Pons (tissue), 1 donor: Measurements from ENCODE around the gene CAPZB.

Source experiments
- DNase-seq: peaks from one replicate; pipeline ENCODE4 v3.0.0-alpha.2; 2016; ENCODE audit warnings: low spot score

The CAPZB gene

DNA sequence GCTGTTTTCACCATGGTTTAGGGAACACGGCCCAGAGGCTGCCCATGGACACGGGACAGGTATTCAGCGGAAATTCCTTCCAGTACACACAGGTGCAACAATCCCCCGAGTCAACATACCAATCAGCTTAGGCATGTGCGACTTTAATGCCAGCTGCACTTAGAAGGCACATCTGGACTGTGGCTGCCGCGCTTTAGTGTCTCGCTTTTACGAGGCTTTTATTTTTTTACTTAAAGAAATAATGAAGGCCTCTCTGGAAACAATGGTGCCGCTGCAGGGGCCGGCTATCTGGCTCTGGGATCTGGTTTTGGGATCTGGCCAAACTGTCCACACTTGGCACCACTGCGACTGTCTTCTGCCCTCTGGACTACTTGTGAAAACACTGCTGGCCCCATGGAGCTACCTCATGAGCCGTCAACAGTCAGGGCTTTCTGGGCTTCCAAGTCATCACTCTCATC is 117.7 kb downstream of the CAPZB start:
- DNase-seq = no peak

DNA sequence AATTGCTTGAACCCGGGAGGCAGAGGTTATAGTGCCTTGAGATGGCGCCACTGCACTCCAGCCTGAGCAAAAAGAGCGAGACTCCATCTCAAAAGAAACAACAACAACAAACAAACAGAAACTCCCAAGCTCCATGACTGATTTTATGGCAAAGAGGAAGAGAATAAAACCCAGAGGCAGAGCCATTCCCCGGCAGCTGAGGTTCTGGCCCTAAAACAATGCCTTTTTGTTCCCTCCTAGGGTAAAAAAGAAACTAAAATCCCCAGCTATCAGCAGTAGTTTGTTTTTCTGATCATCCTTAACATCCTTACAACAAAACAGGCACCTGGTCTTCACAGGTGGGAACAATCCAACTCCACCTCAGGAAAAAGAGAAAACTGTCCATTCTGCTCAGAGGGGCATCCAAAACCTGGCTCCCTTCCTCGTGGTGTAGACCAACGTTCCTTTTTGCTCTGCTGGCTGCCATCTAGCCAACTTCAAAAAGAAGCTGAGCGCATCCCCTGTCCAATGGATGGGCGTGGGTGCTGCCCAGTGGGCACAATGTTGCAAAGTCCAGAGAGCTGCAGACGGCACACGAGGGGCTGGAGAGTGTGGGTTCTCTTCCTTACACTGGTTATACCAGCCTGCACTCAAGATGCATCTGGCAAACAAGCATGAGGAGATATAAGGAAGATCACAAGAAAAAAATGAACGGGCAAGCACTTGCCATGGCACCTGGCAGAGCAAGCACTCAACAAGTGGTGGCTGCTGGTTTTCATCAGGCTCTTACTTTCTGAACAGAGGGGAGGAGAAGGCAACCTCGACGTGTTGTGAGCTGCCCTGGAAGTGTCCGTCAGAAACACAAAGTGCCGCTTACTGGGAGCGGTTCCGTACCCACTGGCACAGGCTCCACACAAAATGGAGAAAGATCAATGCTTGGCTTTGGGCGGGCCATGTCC is 118.5 kb downstream of the CAPZB start:
- DNase-seq = peak; percentile 80

DNA sequence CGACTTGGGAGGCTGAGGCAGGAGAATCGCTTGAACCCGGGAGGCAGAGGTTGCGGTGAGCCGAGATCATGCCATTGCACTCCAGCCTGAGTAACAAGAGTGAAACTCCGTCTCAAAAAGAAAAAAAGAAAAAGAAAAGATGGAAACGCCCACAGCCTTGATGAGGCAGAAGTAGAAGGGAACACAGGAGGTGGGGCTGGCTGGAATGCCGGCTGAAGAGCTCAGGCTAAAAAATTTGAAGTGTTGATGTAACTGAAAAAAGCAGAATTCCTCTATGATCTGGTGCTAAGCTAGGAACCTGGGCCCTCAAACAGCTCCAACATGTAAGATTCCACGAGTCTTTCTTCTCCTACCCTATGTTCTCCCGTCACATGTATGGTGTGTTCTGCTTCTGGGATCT is 119.6 kb downstream of the CAPZB start:
- no peak for DNase-seq

DNA sequence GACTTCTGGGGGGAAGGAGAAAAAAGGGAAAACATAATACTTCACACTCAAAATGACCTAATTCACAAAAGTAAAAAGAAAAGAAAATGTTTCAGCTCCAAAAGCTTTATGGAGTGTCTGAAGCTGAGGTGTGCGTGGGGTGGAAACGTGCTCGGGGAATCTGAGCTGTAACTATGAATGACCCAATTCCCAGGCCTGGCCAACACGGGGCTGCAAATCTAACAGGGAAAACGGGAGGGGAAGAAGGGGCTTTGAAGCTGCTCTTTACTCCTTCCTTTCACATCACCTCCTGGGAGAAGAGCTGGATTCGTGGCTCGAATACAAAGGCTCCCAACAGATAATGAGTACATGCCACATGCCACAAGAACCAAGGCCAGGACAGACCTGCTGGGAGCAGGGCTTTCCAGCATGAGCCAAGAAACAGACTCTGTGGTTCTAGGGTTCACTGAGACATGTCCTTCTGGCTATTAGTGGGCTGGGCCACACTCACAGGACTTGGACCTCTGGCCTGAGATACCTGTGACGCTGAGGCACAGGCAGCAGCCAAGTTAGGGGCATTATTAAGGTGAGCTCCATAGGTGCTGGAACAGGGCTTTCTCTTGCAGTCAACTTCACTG is 121.7 kb downstream of the CAPZB start:
- DNase-seq = no peak

DNA sequence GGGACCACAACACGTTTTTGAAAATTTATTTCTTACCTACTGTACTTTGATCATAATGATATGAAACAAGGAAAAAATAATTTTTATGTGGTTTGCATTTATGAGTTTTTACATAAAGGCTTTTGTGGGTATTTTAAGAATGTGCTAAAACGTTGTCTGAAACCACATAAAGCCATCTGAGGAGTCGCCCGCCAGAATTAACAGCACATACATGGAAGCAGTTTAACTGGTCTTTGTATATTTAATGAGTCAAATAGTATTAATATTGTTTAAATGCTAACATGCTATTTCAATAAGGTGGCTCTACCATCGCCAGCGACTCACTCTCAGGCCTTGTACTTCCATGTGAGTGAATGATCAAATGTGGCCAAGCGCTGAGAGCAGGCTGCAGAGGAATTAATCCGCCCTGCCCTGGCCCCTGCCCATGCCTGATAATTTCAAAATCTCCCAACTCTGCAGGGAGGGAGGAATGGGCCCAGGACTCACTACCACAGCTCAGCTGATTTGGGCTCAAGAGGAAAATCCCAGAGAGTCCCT is 123.7 kb downstream of the CAPZB start:
- no peak for DNase-seq

DNA sequence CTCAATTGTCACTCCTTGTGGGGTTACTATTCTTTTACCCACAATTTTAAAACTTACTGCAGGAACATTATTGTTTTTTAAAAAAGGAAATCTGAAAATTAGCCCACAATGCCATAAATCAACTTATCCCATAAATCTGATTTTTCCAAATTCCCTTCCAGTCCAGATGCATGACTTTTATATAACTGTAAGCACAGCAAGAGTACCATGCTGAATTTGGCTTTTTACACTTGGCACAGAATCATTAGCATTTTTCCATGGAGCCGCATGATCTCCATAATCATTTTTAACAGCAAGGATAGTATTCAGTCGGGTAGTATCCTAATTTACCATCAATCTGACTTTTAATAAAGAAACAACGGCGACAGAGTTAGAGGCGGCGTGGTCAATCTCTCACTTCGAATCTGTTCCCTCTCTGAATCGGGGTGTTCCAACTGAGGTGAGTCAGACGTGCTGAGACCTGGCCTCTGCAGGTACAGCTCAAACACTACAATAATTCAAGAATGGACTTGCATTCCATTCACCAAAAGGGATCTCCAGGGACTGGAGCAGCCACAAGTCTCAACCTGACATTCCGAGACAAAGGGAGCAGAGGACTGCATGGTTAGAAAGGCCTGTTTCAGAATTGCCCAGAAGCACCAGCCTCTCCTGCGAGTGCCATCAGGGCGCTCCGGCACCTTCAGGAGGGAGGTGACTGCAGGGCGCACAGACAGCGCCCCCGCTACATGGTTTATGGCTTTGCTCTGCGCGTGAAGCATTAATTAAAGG is 124.3 kb downstream of the CAPZB start:
- DNase-seq = no peak

DNA sequence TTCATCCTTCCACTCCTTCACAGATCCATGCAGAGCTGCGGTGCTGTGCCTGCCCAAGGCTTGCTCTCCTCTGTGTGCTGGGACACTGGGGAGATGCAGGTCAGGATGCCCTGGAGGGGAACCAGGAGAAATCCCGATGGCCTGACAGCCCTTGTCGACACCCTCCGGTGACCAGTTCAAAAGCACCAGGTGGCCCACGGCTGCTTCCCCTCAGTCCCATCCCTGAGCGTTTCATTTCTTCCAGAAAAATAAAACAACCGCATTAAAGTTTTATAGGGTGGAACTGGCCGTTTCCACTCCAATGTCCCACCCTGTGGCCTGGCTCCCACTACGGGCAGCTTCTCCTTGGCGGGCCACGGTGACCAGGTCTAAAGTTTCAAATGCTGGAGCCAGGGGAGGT is 124.9 kb downstream of the CAPZB start:
- no peak for DNase-seq

DNA sequence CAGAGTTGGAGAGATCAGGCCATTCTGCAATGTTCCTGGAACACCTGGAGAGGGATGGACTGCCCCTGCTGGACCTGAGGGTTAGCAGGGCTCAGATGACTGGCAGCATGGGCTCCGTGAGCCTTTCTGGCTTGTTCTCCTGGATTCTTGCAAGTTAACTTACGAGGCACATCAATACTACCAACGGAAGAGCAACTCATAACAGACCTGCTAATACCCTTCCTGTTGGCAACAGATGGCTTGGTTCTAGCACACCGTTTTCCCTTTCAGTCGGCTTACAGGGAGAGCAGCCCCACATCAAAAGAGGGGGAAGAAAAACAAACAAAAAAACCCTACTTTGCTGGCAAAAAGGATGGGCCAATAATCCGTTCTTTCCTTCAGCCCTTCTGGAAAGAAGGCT is 125.3 kb downstream of the CAPZB start:
- DNase-seq = no peak

DNA sequence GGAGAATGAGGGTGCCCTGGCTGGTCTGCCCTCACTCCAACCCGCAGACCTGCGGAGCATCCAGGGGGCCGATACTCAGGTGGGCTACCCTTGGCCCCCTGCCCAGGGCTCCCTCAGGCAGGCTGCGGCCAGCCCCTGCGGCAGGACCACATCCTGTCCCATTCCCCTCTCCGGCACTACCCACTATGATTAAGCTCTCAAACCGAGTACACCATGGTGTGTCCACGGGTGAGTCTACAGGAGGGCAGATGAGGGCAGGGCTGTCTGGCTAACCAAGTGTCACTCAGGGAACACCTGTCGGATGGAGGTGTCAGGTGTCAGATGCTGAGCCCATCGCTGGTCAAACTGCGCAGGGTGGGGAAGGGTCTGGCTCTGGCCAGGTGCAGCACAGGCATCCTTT is 126.0 kb downstream of the CAPZB start:
- DNase-seq = no peak

DNA sequence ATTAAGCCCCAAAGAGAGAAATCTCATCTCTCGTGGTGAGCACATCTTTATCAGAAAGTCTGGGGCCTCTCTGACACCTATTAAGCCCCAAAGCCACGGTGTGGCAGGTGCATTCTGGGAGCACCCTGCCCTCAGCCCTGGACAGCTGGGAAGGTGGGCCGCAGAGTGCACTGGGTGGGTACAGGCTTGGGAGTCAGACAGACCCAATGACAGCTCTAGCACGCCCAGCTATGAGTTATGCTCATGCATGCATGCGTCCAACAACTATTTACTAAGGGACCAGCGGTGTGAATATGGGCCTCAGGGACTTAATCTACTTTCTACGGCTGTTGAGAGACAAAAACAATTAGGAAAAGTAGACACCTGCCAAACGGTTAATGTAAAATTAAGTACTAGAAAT is 126.6 kb downstream of the CAPZB start:
- DNase-seq = no peak

DNA sequence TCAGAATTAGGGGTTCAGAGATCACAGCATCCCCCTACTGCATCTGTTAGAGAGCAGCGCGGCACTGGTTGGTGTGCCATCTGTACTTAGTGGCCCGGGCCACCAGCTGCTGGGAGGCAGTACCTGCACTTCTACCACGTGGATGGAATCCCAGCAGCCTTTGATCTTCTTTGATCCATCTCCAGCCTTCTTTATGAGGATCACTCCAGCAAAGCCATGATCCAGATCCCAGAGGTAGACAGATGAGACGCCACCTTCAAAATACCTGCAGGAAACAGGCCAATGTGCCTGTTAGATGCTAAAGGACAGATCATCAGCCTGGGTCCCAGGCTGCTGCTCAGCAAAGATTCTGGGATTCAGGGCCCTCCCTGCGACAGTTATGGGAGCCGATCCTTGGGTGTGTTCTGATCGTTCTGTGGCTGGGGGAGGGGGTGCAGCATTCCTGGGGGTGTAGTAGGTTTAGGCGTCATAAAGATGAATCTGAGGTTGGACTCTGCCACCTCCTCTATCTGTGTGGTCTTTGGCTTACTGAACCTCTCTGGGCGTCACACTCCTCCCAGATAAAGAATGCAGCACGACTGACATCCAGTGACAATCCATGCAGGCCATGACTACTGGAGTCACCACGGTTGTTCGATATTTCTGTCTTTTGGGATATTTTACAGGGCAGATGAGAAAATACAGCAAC is 127.9 kb downstream of the CAPZB start:
- no peak for DNase-seq

DNA sequence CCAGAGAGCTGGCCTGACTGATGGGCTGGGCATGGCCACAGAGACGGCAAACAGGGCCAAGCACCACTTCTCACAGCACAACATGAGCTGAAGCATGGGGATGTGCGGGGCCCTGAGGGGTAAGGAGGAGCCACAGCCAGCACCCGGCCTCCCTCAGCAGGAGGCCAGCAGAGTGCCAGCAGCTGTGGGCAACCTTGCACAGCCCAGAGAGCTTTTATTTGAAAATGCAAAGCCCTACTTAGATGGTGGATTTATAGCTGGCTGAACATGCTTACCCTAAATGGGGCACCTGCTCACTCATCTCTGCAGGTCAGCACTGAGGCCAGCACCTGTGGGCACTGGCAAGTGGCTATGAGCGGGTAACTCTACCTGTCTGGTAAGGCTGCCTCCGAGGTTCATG is 129.1 kb downstream of the CAPZB start:
- no peak for DNase-seq

DNA sequence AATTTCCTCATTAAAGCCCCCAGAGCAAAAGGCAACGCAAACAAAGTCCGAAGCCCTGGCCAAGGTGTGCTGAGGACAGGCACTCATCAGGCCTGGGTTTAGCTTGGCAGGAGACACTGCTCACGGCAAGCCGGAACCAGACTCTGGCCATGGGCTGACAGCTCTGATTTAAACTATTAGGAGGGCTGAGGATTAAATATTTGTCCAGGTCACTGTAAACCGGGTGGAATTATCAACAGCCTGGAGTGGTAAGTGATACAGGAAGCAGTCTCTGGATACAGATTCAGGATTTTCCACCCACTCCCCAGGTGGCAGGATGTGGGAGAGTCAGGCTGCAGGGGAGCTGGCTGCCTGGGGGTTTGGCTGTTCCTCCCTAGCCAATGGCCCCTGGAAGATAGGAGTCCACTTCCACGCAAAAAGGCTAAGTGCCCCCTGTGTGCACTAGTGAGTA is 130.8 kb downstream of the CAPZB start:
- no peak for DNase-seq

DNA sequence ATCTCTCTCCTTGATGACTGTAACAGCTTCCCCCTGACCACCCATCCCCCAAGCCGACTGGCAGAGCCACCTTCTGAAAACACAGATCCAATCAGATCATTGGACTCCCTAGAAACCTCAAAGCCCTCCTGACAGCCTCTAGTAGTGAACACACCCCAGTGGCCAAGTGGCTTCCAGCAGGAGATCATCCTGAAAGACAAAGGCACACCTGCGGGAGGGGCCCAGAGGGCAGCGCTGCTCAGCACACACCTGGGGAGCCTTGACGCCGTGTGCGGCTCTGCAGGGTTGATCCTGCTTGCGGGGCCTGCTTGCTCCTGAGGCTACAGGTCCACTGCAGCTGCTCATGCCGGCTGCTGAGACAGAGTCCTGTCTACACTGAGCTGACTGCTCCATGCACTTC is 131.7 kb downstream of the CAPZB start:
- no peak for DNase-seq

DNA sequence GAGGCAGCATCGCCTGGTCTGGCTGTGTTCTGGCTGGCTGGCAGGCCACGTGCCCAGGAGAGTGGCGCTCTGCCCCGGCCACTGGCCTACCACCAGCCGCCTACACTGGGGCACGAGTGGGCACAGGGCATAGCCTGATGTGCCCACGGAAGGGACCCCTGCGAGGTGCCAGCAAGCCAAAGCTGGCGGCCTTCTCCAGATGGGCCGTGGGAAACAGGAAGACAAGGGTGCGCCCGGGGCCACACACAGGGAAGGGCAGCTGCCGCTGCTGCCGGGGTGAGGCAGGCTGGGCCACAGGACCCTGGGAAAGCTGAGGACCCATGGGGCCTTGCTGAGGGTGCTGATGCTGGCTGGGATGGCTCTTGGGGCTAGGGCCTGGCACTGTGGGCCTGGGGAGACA is 132.5 kb downstream of the CAPZB start:
- no peak for DNase-seq

DNA sequence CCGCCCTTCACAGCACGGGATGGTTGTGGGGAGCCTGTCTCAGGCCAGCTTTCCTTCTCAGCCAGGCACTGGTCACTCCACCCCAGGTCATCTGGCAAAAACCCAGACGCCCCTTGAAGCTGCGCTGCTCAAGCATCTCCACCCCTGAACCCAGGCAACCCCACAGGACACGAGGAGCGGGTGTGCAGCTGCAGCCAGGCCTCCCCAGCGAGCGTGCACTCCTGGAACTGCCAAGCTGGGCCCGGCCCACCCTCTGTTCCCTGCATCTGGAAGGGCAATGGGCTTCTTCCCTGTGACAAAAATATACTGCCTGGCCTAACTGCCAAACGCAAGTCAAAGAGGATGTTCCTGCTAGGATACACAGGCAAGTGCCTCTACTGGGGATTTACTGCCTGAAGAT is 133.5 kb downstream of the CAPZB start:
- no peak for DNase-seq

DNA sequence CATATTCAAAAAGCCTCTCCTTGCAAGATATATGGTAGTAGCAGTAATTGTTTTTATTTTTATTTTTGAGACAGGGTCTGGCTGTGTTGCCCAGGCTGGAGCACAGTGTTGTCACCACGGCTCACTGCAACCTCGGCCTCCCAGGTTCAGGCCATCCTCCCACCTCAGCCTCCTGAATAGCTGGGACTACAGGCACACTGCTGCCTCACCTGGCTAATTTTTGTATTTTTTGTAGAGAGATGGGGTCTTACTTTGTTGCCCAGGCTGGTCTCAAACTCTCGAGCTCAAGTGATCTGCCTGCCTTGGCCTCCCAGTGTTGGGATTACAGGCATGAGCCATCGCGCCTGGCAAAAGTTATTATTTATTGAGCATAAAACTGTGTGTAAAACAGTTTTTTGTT is 134.8 kb downstream of the CAPZB start:
- DNase-seq = no peak

DNA sequence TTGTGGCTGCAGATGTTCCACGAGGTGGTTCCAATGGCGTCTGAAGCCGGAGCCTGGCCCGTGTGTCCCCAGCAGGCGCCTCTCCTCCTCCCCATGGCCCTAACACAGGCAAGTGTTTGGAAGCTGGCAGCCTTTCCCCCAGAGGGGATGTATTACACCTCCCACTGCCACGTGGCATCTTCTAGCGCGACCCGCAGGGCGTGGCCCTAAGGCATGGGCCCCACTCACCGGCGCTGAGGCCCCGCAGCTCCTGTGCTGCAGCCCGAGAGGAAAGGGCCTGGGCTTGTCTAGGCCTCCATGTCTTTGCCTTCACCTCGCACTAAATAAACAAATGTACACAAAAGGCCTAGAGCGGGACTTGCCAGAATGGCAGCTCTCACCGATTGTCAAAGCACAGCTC is 135.3 kb downstream of the CAPZB start:
- no peak for DNase-seq

DNA sequence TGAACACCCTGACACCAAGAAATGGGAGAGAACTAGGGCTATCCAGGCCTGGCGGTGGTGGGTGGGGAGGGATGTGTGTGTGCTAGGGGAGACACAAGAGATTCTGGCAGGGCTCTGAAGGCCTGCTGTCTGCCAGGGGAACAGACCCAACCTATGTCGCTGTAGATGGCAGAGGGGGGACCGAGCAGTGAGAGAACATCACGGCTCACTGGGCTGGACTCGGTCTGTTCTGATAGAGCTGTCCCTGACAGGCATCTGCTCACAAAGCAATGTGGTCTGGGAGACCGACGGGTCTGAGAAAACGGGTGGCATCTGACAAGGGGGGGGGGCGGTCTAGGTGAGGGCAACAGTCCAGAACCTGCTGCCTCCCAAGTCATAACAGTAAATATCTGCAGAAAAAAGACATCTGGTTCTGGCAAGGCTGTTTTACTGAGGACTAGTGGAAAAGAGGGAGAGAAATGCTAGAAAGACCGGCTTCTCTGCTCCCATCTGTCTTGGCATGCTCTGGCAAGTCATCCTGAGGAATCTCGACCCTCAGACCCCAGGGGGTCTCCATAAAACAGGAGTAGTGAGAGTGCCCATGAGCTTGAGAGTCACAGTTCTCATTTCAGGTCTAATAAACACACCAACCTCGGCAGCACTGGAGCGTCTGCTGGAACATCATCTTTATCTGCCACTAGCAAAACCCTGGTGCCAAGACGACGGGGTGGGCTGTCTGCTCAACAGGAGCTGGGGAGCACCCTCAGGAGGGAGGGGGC is 136.7 kb downstream of the CAPZB start:
- no peak for DNase-seq

DNA sequence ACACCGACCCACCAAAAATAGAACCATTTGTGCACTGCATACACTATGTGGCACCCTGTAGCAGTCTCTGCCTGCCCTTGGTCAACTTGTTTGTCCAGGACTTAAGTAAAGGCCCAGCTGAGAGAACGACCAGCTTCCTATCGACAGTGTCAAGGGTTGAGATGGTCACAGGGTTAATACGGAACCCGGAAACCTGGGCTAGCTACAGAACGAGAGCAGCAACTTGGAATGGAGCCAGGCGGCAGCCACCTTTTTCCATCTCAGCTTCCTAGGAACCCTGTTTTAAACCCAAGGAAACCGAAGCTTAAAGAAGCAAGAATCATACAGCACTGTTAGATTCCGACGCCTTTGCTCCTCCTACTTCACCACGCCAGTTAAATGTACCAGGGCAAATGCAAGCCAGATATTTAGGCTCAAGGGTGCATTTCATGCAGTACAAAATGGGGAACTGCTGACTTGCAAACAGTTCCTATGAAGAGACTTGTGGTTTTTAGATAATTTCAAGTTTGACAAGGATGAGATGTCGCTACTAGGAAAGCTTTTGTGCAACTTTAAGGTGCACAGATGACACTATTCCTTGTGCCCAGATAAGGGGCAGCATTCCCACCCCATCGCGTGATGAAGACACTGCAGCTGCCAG is 137.7 kb downstream of the CAPZB start:
- DNase-seq = no peak

DNA sequence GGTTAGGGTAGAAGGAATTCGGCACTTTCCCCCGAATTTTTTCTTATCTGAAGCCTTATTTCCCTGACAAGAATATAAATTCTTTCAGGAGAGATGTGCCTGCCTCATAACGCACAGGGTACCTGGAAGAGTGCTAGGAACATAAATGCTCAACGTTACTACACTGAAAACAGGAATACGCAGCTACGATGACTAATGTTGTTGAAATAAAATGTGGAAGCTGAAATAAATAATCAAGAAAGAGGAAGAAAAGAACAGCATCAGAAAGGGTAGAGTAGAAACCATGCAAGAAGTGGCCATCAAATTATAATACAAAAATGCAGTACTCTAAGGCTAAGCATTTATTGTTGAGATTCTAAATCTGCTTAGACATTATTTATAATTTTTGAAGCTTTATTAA is 139.3 kb downstream of the CAPZB start:
- no peak for DNase-seq
